ENCODE data around the gene HHIPL1.

HHIPL1 gene

DNA sequence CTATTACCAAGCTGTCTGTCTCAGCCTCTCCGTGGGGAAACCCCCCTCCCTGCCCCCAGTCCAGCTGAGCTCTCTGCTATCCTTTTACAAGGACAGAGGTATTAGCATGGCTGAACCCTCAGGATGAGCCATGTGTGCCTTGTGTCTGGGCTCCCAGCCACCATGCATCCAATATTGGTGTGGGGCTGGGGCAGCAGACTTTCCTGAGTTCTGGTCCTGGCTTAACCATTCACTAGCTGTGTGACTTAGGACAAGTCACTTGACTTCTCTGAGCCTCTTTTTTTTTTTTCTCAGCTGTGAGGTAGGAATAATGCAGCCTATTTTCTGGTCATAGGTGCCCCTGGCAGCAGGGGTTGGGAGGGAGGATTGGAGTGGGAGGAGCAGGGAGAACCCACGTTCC lies 22.1 kb downstream of the HHIPL1 start:
- no peak for TF ChIP-seq CTCF (IDR thresholded peaks at IDR 0.05)

GRCh38 chr14:99667821-99668220 lies 22.9 kb downstream of the HHIPL1 start:
- no peak for TF ChIP-seq CTCF (IDR thresholded peaks at IDR 0.05)

- no peak for TF ChIP-seq CTCF (IDR thresholded peaks at IDR 0.05)
Measured at GRCh38 chr14:99668307-99669295, 23.7 kb downstream of the HHIPL1 start.

GRCh38 chr14:99670361-99671234 lies 25.7 kb downstream of the HHIPL1 start:
- no peak for TF ChIP-seq CTCF (IDR thresholded peaks at IDR 0.05)

- TF ChIP-seq CTCF (IDR thresholded peaks at IDR 0.05) = no peak
Measured at GRCh38 chr14:99671235-99672224, 26.6 kb downstream of the HHIPL1 start.

GRCh38 chr14:99672506-99673304 lies 27.8 kb downstream of the HHIPL1 start:
- no peak for TF ChIP-seq CTCF (IDR thresholded peaks at IDR 0.05)
